AG04449 (cell line): ENCODE results near the gene NHSL1.

Experiments
- CTCF ChIA-PET: fragments of 350-600 bp; formaldehyde crosslinking; extraction: SDS; loops from one replicate; lab custom pipeline; 2021; ENCODE audit warnings: antibody characterized with exemption; lab: Yijun Ruan, JAX
- POLR2A ChIA-PET: fragments of 400-600, 350-600 bp; formaldehyde crosslinking; extraction: SDS; loops from one replicate; lab custom pipeline; 2020; ENCODE audit warnings: antibody characterized with exemption, inconsistent platforms; lab: Yijun Ruan, JAX
- DNase-seq: peaks from one replicate; pipeline ENCODE4 v3.0.0-alpha.2; 2010; ENCODE audit warnings: low read depth, low spot score
- H3K4me3 ChIP-seq: 2 replicates; pipeline ENCODE4 v1.5.1; 2011; ENCODE audit warnings: low read depth, mild to moderate bottlenecking, control low read depth, low read length
- TF ChIP-seq, protein P1 (sequence below): IDR thresholded peaks from one replicate; pipeline ENCODE4 v1.5.1; 2011; ENCODE audit warnings: mild to moderate bottlenecking, moderate library complexity, low read length, control low read depth, inconsistent platforms; ENCODE audit not compliant: insufficient read depth; ENCODE audit errors: missing control alignments

NHSL1 gene

DNA sequence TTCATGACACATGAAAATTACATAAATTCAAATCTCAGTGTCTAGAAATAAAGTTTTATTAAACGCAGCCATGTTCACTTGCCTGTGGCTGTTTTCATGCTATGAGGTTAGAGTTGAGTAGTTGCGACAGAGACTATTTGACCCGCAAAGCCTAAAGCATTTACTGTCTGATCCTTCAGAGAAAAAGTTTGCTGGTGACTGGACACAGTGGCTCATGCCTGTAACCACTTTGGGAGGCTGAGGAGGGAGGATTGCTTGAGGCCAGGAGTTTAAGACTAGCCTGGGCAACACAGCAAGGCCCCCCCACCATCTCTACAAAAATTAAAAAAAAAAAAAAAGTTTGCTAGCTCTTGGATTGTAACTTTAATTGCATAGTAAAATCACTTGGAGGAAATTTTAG, 112.4 kb downstream of the NHSL1 start:
- CTCF ChIA-PET = no interaction called here
- POLR2A ChIA-PET = no interaction called here
- TF ChIP-seq, protein P1, sequence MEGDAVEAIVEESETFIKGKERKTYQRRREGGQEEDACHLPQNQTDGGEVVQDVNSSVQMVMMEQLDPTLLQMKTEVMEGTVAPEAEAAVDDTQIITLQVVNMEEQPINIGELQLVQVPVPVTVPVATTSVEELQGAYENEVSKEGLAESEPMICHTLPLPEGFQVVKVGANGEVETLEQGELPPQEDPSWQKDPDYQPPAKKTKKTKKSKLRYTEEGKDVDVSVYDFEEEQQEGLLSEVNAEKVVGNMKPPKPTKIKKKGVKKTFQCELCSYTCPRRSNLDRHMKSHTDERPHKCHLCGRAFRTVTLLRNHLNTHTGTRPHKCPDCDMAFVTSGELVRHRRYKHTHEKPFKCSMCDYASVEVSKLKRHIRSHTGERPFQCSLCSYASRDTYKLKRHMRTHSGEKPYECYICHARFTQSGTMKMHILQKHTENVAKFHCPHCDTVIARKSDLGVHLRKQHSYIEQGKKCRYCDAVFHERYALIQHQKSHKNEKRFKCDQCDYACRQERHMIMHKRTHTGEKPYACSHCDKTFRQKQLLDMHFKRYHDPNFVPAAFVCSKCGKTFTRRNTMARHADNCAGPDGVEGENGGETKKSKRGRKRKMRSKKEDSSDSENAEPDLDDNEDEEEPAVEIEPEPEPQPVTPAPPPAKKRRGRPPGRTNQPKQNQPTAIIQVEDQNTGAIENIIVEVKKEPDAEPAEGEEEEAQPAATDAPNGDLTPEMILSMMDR = no peak
- DNase-seq = no peak
- no peak overlapping the region for H3K4me3 ChIP-seq

- POLR2A ChIA-PET = no interaction called here
- DNase-seq = no peak
Measured at GRCh38 chr6:138383776-138384175, 115.5 kb downstream of the NHSL1 start.

DNA sequence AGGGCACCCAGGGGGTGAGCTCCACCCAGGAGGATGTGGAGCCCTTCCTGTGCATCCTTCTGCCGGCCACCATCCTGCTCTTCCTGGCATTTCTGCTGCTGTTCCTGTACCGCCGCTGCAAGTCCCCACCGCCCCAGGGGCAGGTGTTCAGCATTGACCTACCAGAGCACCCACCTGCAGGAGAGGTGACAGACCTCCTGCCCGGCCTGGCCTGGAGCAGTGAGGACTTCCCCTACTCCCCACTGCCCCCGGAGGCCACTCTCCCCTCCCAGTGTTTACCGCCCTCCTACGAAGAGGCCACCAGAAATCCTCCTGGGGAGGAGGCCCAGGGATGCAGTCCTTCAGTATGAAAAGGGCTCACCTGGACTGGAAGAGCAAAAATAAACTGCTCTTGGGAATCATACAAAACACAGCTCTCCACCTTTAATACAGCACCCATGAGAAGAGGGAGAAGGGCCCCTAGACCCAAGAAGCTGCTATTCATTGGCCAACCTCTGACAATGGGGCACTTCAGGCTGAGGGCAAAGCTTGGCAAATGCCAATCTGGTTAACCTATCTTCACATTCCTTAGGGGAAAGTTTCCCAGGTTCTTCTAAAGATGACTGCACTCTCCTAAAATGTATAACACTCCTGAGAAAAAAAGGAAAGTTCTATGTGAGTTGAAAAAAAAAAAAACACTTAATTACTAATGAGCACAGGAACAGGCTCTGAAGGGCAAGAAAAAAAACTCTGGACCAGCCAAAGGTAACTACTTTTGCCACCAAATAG, 116.6 kb downstream of the NHSL1 start:
- DNase-seq = no peak

More at GRCh38 chr6:138383776-138384175, 115.5 kb downstream of the NHSL1 start:
- TF ChIP-seq, protein P1 = no peak
- no peak overlapping the region for H3K4me3 ChIP-seq
- CTCF ChIA-PET = no interaction called here

DNA sequence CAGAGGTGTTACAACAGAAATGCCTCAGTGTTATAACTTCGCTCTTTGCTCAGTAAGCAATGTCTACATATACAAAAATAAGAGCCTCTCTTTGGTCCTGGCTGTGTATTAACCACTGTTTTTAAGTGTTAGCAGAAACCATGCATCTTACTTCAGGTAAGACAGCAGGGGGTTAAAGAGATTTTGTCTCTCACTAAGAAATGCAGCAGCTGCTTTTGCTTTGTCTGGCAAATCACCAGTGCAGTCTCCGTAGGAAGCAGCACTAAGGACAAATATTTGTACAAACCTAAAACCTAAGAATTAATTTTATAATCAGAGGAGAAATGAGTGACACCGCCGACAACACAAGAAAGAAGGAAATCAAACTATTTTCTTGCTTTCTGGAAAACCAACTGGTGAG, 120.8 kb downstream of the NHSL1 start:
- POLR2A ChIA-PET = no interaction called here
- CTCF ChIA-PET = no interaction called here
- no peak overlapping the region for H3K4me3 ChIP-seq
- TF ChIP-seq, protein P1 = no peak
- no peak for DNase-seq

More for the DNA sequence above, 116.6 kb downstream of the NHSL1 start:
- POLR2A ChIA-PET = no interaction called here
- CTCF ChIA-PET = no interaction called here
- TF ChIP-seq, protein P1 = no peak
- no peak overlapping the region for H3K4me3 ChIP-seq

- DNase-seq = no peak
- no peak within 1 kb of the TSS for H3K4me3 ChIP-seq
- TF ChIP-seq, protein P1 = no peak
- POLR2A ChIA-PET = no interaction called here
- CTCF ChIA-PET = no interaction called here
Measured at GRCh38 chr6:138377844-138378243, 121.5 kb downstream of the NHSL1 start, which contains the start of gene SMIM28. Gene SMIM28, plus strand, starts transcription at chr6:138377905. Its CDS starts 168 bp downstream, at chr6:138378073.

GRCh38 chr6:138377042-138377441, 122.3 kb downstream of the NHSL1 start:
- DNase-seq = no peak
- TF ChIP-seq, protein P1 = no peak
- CTCF ChIA-PET = no interaction called here
- POLR2A ChIA-PET = no interaction called here
- H3K4me3 ChIP-seq = no peak overlapping the region
